Body of pancreas (tissue), 4 donors: Measurements from ENCODE around the gene CCDC78.

Source experiments
- CTCF ChIP-seq, 7 experiments: fragments of 450-650 bp in 4 of 7; fragments of 200-600 bp in 3 of 7; sonication (generic) in 3 of 7; IDR thresholded peaks; one replicate each; pipeline ENCODE4 v1.5.1; 2016 to 2019; ENCODE audit warnings: antibody characterized with exemption in 7 of 7
- POLR2A ChIP-seq, 3 donors: fragments of 450-650 bp; IDR thresholded peaks; one replicate each; pipeline ENCODE4 v1.6.1; 2016; ENCODE audit warnings: antibody characterized with exemption in 3 of 3, mild to moderate bottlenecking in 2 of 3

- TF ChIP-seq CTCF (IDR thresholded peaks at IDR 0.05), result no peak
- TF ChIP-seq POLR2A (IDR thresholded peaks at IDR 0.05), result no peak
Observed at GRCh38 chr16:770411-770810, 44.2 kb upstream of the CCDC78 start.
